HL-60 (cell line): ENCODE results near the gene RGS1.

Experiments
- DNase-seq, 2 experiments: peaks; one replicate each; pipeline ENCODE4 v3.0.0-alpha.2; 2010 to 2020; ENCODE audit warnings: low read depth in 1 of 2, low spot score in 1 of 2
- H3K27ac ChIP-seq: fragments of 250-450 bp; sonication (Bioruptor Pico); replicated peaks from 2 replicates; pipeline ENCODE4 v1.5.1; 2020; ENCODE audit warnings: mild to moderate bottlenecking, moderate library complexity
- H3K27me3 ChIP-seq: fragments of 250-450 bp; sonication (Bioruptor Pico); 2 replicates; pipeline ENCODE4 v1.5.1; 2021; ENCODE audit warnings: mild to moderate bottlenecking, moderate library complexity; ENCODE audit not compliant: insufficient read depth, poor library complexity, severe bottlenecking
- H3K4me3 ChIP-seq: replicated peaks from 2 replicates; pipeline ENCODE4 v1.5.1; 2011; ENCODE audit warnings: mild to moderate bottlenecking, control low read depth, low read length; ENCODE audit not compliant: insufficient read depth
- CTCF ChIP-seq: IDR thresholded peaks from one replicate; pipeline ENCODE4 v1.5.1; 2011; ENCODE audit warnings: low read length, control low read depth, inconsistent platforms; ENCODE audit not compliant: insufficient read depth
- GABPA ChIP-seq: IDR thresholded peaks from 2 replicates; pipeline ENCODE4 v1.6.1; 2012; ENCODE audit warnings: low read depth
- POLR2AphosphoS5 ChIP-seq: IDR thresholded peaks from 2 replicates; pipeline ENCODE4 v1.6.1; 2012; ENCODE audit warnings: low read depth
- REST ChIP-seq: IDR thresholded peaks from 2 replicates; pipeline ENCODE4 v1.6.1; 2012; ENCODE audit warnings: low read depth; ENCODE audit not compliant: insufficient replicate concordance
- SPI1 ChIP-seq: IDR thresholded peaks from 2 replicates; pipeline ENCODE4 v1.6.1; 2012; ENCODE audit warnings: low read depth, mild to moderate bottlenecking, borderline replicate concordance

The RGS1 gene

GRCh38 chr1:192543445-192543844 is 32.1 kb upstream of the RGS1 start:
- TF ChIP-seq GABPA, result no peak
- TF ChIP-seq SPI1, result no peak
- TF ChIP-seq CTCF, result no peak
- no peak for TF ChIP-seq POLR2AphosphoS5
- TF ChIP-seq REST, result no peak
- DNase-seq, result no peak
- H3K4me3 ChIP-seq, result no peak overlapping the region
- no peak overlapping the region for H3K27ac ChIP-seq
- no peaks in the 10 kb centered on the region for H3K27me3 ChIP-seq

- Histone ChIP-seq H3K4me3 (peak overlapping the region; percentile 26; the same call in 1 of the 2 replicates), H3K27me3 (no peaks in the 10 kb centered on the region), H3K27ac (peak overlapping the region; percentile 55)
- DNase-seq, result peak; percentile 57 to 66
- TF ChIP-seq GABPA (no peak), SPI1 (peak; percentile 25; the same call in 1 of the 2 replicates), REST (no peak), POLR2AphosphoS5 (no peak), CTCF (peak; percentile 8)
Observed at GRCh38 chr1:192545896-192546521, 29.6 kb upstream of the RGS1 start.

- H3K27me3 ChIP-seq, result no peaks in the 10 kb centered on the region
- no peak overlapping the region for H3K4me3 ChIP-seq
- DNase-seq, result no peak
- H3K27ac ChIP-seq, result no peak overlapping the region
- TF ChIP-seq SPI1 (no peak), GABPA (no peak), REST (no peak), CTCF (no peak), POLR2AphosphoS5 (no peak)
Observed at GRCh38 chr1:192546596-192547190, 28.9 kb upstream of the RGS1 start.
